Stimulated activated naive CD8-positive, alpha-beta T cell treated with anti-CD3 and anti-CD28 coated beads, Interleukin-15, Interleukin-2, amounts not matched to agents 100 ng/mL and 50 ng/mL, for 24 hours (primary cell): Measurements from ENCODE around the gene CYP2S1.

Experiments
- H3K27ac Mint-ChIP-seq: one replicate; pipeline ENCODE4 v1.8.0; 2021; ENCODE audit warnings: mild to moderate bottlenecking, mixed read lengths
- H3K27me3 Mint-ChIP-seq: one replicate; pipeline ENCODE4 v1.8.0; 2021; ENCODE audit warnings: mixed read lengths
- H3K36me3 Mint-ChIP-seq: one replicate; pipeline ENCODE4 v1.8.0; 2021; ENCODE audit warnings: low read depth, mixed read lengths
- H3K4me1 Mint-ChIP-seq: one replicate; pipeline ENCODE4 v1.8.0; 2021; ENCODE audit warnings: low read depth, mixed read lengths
- H3K4me3 Mint-ChIP-seq: one replicate; pipeline ENCODE4 v1.8.0; 2021; ENCODE audit warnings: mild to moderate bottlenecking, mixed read lengths
- H3K9me3 Mint-ChIP-seq: one replicate; pipeline ENCODE4 v1.8.0; 2021; ENCODE audit warnings: mixed read lengths

CYP2S1 gene

GRCh38 chr19:41230067-41230857 lies 37.2 kb downstream of the CYP2S1 start:
- peaks cover 24% of the 10 kb centered on the region for H3K4me1 Mint-ChIP-seq
- no peaks in the 10 kb centered on the region for H3K36me3 Mint-ChIP-seq
- H3K27ac Mint-ChIP-seq: no peak overlapping the region
- H3K4me3 Mint-ChIP-seq: no peak overlapping the region
- H3K27me3 Mint-ChIP-seq: peaks cover 4% of the 10 kb centered on the region
- no peaks in the 10 kb centered on the region for H3K9me3 Mint-ChIP-seq

GRCh38 chr19:41232686-41233085 lies 39.7 kb downstream of the CYP2S1 start:
- no peak overlapping the region for H3K4me3 Mint-ChIP-seq
- no peaks in the 10 kb centered on the region for H3K9me3 Mint-ChIP-seq
- no peak overlapping the region for H3K27ac Mint-ChIP-seq
- peaks cover 5% of the 10 kb centered on the region for H3K4me1 Mint-ChIP-seq
- H3K36me3 Mint-ChIP-seq: no peaks in the 10 kb centered on the region
- no peaks in the 10 kb centered on the region for H3K27me3 Mint-ChIP-seq

GRCh38 chr19:41233748-41234240 lies 40.8 kb downstream of the CYP2S1 start:
- no peaks in the 10 kb centered on the region for H3K27me3 Mint-ChIP-seq

GRCh38 chr19:41234512-41235168 lies 41.6 kb downstream of the CYP2S1 start:
- no peaks in the 10 kb centered on the region for H3K27me3 Mint-ChIP-seq
- no peaks in the 10 kb centered on the region for H3K36me3 Mint-ChIP-seq
- H3K27ac Mint-ChIP-seq: no peak overlapping the region
- H3K4me1 Mint-ChIP-seq: no peaks in the 10 kb centered on the region
- no peaks in the 10 kb centered on the region for H3K9me3 Mint-ChIP-seq
- no peak overlapping the region for H3K4me3 Mint-ChIP-seq

More at GRCh38 chr19:41233748-41234240, 40.8 kb downstream of the CYP2S1 start:
- no peaks in the 10 kb centered on the region for H3K4me1 Mint-ChIP-seq
- H3K9me3 Mint-ChIP-seq: no peaks in the 10 kb centered on the region
- H3K27ac Mint-ChIP-seq: no peak overlapping the region
- H3K36me3 Mint-ChIP-seq: no peaks in the 10 kb centered on the region
- no peak overlapping the region for H3K4me3 Mint-ChIP-seq

- Mint-ChIP-seq H3K9me3 (no peaks in the 10 kb centered on the region), H3K27me3 (no peaks in the 10 kb centered on the region), H3K4me1 (no peaks in the 10 kb centered on the region), H3K27ac (no peak overlapping the region), H3K4me3 (no peak overlapping the region), H3K36me3 (no peaks in the 10 kb centered on the region)
These were observed 42.5 kb downstream of the CYP2S1 start for GRCh38 chr19:41235480-41235879.

- H3K27ac Mint-ChIP-seq: no peak overlapping the region
- H3K36me3 Mint-ChIP-seq: no peaks in the 10 kb centered on the region
- H3K9me3 Mint-ChIP-seq: no peaks in the 10 kb centered on the region
- H3K27me3 Mint-ChIP-seq: no peaks in the 10 kb centered on the region
- H3K4me1 Mint-ChIP-seq: no peaks in the 10 kb centered on the region
- no peak overlapping the region for H3K4me3 Mint-ChIP-seq
These were observed 45.2 kb downstream of the CYP2S1 start for GRCh38 chr19:41238244-41238643.

- Mint-ChIP-seq H3K27me3 (no peaks in the 10 kb centered on the region), H3K4me1 (no peaks in the 10 kb centered on the region), H3K36me3 (no peaks in the 10 kb centered on the region), H3K27ac (no peak overlapping the region), H3K4me3 (no peak overlapping the region), H3K9me3 (no peaks in the 10 kb centered on the region)
These were observed 46.3 kb downstream of the CYP2S1 start for GRCh38 chr19:41239363-41239762.

- no peak overlapping the region for H3K4me3 Mint-ChIP-seq
- no peak overlapping the region for H3K27ac Mint-ChIP-seq
- no peaks in the 10 kb centered on the region for H3K9me3 Mint-ChIP-seq
These were observed 47.0 kb downstream of the CYP2S1 start for GRCh38 chr19:41239961-41240574.

GRCh38 chr19:41241859-41242258 lies 48.8 kb downstream of the CYP2S1 start:
- H3K9me3 Mint-ChIP-seq: no peaks in the 10 kb centered on the region
- H3K27ac Mint-ChIP-seq: no peak overlapping the region
- H3K4me1 Mint-ChIP-seq: no peaks in the 10 kb centered on the region
- H3K4me3 Mint-ChIP-seq: no peak overlapping the region
- no peaks in the 10 kb centered on the region for H3K36me3 Mint-ChIP-seq
- H3K27me3 Mint-ChIP-seq: no peaks in the 10 kb centered on the region

More at GRCh38 chr19:41239961-41240574, 47.0 kb downstream of the CYP2S1 start:
- Mint-ChIP-seq H3K36me3 (no peaks in the 10 kb centered on the region), H3K27me3 (no peaks in the 10 kb centered on the region), H3K4me1 (no peaks in the 10 kb centered on the region)

GRCh38 chr19:41244117-41244516 lies 51.1 kb downstream of the CYP2S1 start:
- Mint-ChIP-seq H3K27me3 (no peaks in the 10 kb centered on the region), H3K4me3 (no peak overlapping the region), H3K9me3 (no peaks in the 10 kb centered on the region), H3K27ac (no peak overlapping the region), H3K36me3 (no peaks in the 10 kb centered on the region), H3K4me1 (no peaks in the 10 kb centered on the region)

- no peaks in the 10 kb centered on the region for H3K27me3 Mint-ChIP-seq
- H3K4me1 Mint-ChIP-seq: no peaks in the 10 kb centered on the region
- H3K36me3 Mint-ChIP-seq: no peaks in the 10 kb centered on the region
- H3K9me3 Mint-ChIP-seq: no peaks in the 10 kb centered on the region
- no peak overlapping the region for H3K27ac Mint-ChIP-seq
- H3K4me3 Mint-ChIP-seq: no peak overlapping the region
These were observed 52.8 kb downstream of the CYP2S1 start for GRCh38 chr19:41245843-41246242.

- no peak overlapping the region for H3K27ac Mint-ChIP-seq
- H3K9me3 Mint-ChIP-seq: no peaks in the 10 kb centered on the region
- peaks cover 6% of the 10 kb centered on the region for H3K27me3 Mint-ChIP-seq
- no peaks in the 10 kb centered on the region for H3K36me3 Mint-ChIP-seq
- no peaks in the 10 kb centered on the region for H3K4me1 Mint-ChIP-seq
- H3K4me3 Mint-ChIP-seq: no peak overlapping the region
These were observed 55.9 kb downstream of the CYP2S1 start for GRCh38 chr19:41248895-41249294.

GRCh38 chr19:41249707-41250423 lies 56.8 kb downstream of the CYP2S1 start:
- peaks cover 6% of the 10 kb centered on the region for H3K27me3 Mint-ChIP-seq
- no peaks in the 10 kb centered on the region for H3K36me3 Mint-ChIP-seq
- no peaks in the 10 kb centered on the region for H3K4me1 Mint-ChIP-seq
- H3K27ac Mint-ChIP-seq: no peak overlapping the region
- H3K9me3 Mint-ChIP-seq: no peaks in the 10 kb centered on the region
- no peak overlapping the region for H3K4me3 Mint-ChIP-seq

GRCh38 chr19:41253660-41254059 lies 60.6 kb downstream of the CYP2S1 start:
- peaks cover 6% of the 10 kb centered on the region for H3K27me3 Mint-ChIP-seq
- no peak overlapping the region for H3K27ac Mint-ChIP-seq
- no peaks in the 10 kb centered on the region for H3K4me1 Mint-ChIP-seq
- no peaks in the 10 kb centered on the region for H3K9me3 Mint-ChIP-seq
- no peak overlapping the region for H3K4me3 Mint-ChIP-seq
- H3K36me3 Mint-ChIP-seq: no peaks in the 10 kb centered on the region

- no peaks in the 10 kb centered on the region for H3K9me3 Mint-ChIP-seq
- H3K36me3 Mint-ChIP-seq: no peaks in the 10 kb centered on the region
- no peak overlapping the region for H3K27ac Mint-ChIP-seq
- H3K4me3 Mint-ChIP-seq: no peak overlapping the region
- peaks cover 6% of the 10 kb centered on the region for H3K27me3 Mint-ChIP-seq
- no peaks in the 10 kb centered on the region for H3K4me1 Mint-ChIP-seq
These were observed 62.2 kb downstream of the CYP2S1 start for GRCh38 chr19:41255171-41255570.
